HEK293 (cell line): ENCODE measurements around the gene SNAPC4.

Source experiments
- CTCF ChIA-PET: fragments of 350-600 bp; formaldehyde crosslinking; extraction: SDS; loops from one replicate; lab custom pipeline; 2021; ENCODE audit warnings: antibody characterized with exemption; lab: Yijun Ruan, JAX
- POLR2A ChIA-PET: fragments of 300-600 bp; formaldehyde crosslinking; extraction: SDS; loops from one replicate; lab custom pipeline; 2020; ENCODE audit warnings: antibody characterized with exemption, inconsistent platforms; lab: Yijun Ruan, JAX
- H3K27ac ChIP-seq: fragments of 200-500 bp; sonication (Bioruptor generic); 2 replicates; pipeline ENCODE4 v1.5.1; 2014; ENCODE audit warnings: low read depth, low read length, control low read depth, inconsistent platforms; ENCODE audit errors: extremely low read depth
- H3K36me3 ChIP-seq, 2 experiments: fragments of 200-500 bp in 1 of 2; sonication (Bioruptor generic) in 1 of 2; 1 replicate in 1 of 2; 2 replicates in 1 of 2; pipeline ENCODE4 v1.5.1; 2014 to 2017; ENCODE audit warnings: inconsistent platforms in 2 of 2, low read length in 2 of 2; ENCODE audit not compliant: control insufficient read depth in 2 of 2, insufficient read depth in 1 of 2
- H3K4me1 ChIP-seq: fragments of 200-500 bp; sonication (Bioruptor generic); 2 replicates; pipeline ENCODE4 v1.5.1; 2014; ENCODE audit warnings: mild to moderate bottlenecking, low read length, inconsistent platforms; ENCODE audit not compliant: control insufficient read depth, insufficient read depth
- H3K4me3 ChIP-seq: 2 replicates; pipeline ENCODE4 v1.5.1; 2011; ENCODE audit warnings: low read depth, mild to moderate bottlenecking, control low read depth, low read length, moderate library complexity
- H3K9me3 ChIP-seq: fragments of 200-500 bp; sonication (Bioruptor generic); 2 replicates; pipeline ENCODE4 v1.5.1; 2014; ENCODE audit warnings: low read depth, low read length, inconsistent platforms; ENCODE audit not compliant: control insufficient read depth, insufficient read depth
- HOXC10 ChIP-seq: sonication (generic); formaldehyde crosslinking; IDR thresholded peaks from 2 replicates; pipeline ENCODE4 v1.8.1; 2023; ENCODE audit warnings: mild to moderate bottlenecking, missing genetic modification reagents
- KLF16 ChIP-seq: fragments of 450-650 bp; formaldehyde crosslinking; IDR thresholded peaks from 2 replicates; pipeline ENCODE4 v1.5.1; 2017; ENCODE audit warnings: missing biosample characterization, missing genetic modification characterization
- MZF1 ChIP-seq: fragments of 450-650 bp; formaldehyde crosslinking; IDR thresholded peaks from 2 replicates; pipeline ENCODE4 v1.5.1; 2017; ENCODE audit warnings: missing biosample characterization, missing genetic modification characterization, borderline replicate concordance
- SCRT1 ChIP-seq: fragments of 450-650 bp; formaldehyde crosslinking; IDR thresholded peaks from 2 replicates; pipeline ENCODE4 v1.5.1; 2016; ENCODE audit warnings: missing biosample characterization, missing genetic modification characterization, borderline replicate concordance
- SP2 ChIP-seq: fragments of 450-650 bp; formaldehyde crosslinking; IDR thresholded peaks from 2 replicates; pipeline ENCODE4 v1.5.1; 2016; ENCODE audit warnings: missing biosample characterization, missing genetic modification characterization
- TCF7L2 ChIP-seq: IDR thresholded peaks from 2 replicates; pipeline ENCODE4 v1.6.1; 2011; ENCODE audit warnings: low read depth, mild to moderate bottlenecking, inconsistent platforms, low read length, moderate library complexity, borderline replicate concordance
- TSHZ1 ChIP-seq: fragments of 450-650 bp; formaldehyde crosslinking; IDR thresholded peaks from 2 replicates; pipeline ENCODE4 v1.5.1; 2016; ENCODE audit warnings: missing biosample characterization, missing genetic modification characterization, borderline replicate concordance
- YY2 ChIP-seq: fragments of 450-650 bp; formaldehyde crosslinking; IDR thresholded peaks from 2 replicates; pipeline ENCODE4 v1.5.1; 2016; ENCODE audit warnings: missing biosample characterization, missing genetic modification characterization
- ZBTB26 ChIP-seq: fragments of 450-650 bp; formaldehyde crosslinking; optimal IDR thresholded peaks from 2 replicates; pipeline ENCODE3; 2016; ENCODE audit warnings: missing biosample characterization, mild to moderate bottlenecking, missing genetic modification characterization
- ZEB2 ChIP-seq: fragments of 450-650 bp; formaldehyde crosslinking; IDR thresholded peaks from 2 replicates; pipeline ENCODE4 v1.5.1; 2016; ENCODE audit warnings: missing biosample characterization, missing genetic modification characterization
- ZFP41 ChIP-seq: fragments of 450-650 bp; formaldehyde crosslinking; IDR thresholded peaks from 2 replicates; pipeline ENCODE4 v1.5.1; 2016; ENCODE audit warnings: missing biosample characterization, missing genetic modification characterization, borderline replicate concordance
- ZIC2 ChIP-seq: fragments of 450-650 bp; formaldehyde crosslinking; IDR thresholded peaks from 2 replicates; pipeline ENCODE4 v1.5.1; 2016; ENCODE audit warnings: missing biosample characterization, missing genetic modification characterization
- ZNF10 ChIP-seq: fragments of 450-650 bp; formaldehyde crosslinking; IDR thresholded peaks from 2 replicates; pipeline ENCODE4 v1.5.1; 2017; ENCODE audit warnings: missing biosample characterization, missing genetic modification characterization
- ZNF274 ChIP-seq, 2 experiments: fragments of 200-500 bp in 1 of 2; fragments of 450-650 bp in 1 of 2; sonication (Bioruptor generic) in 1 of 2; formaldehyde crosslinking in 1 of 2; IDR thresholded peaks; 2 replicates each; pipeline versions ENCODE4 v1.5.1 to v1.6.1; 2014 to 2016; ENCODE audit warnings: borderline replicate concordance in 1 of 2, inconsistent platforms in 1 of 2, low read length in 1 of 2, missing biosample characterization in 1 of 2, missing genetic modification characterization in 1 of 2
- ZNF76 ChIP-seq: fragments of 450-650 bp; formaldehyde crosslinking; IDR thresholded peaks from 2 replicates; pipeline ENCODE4; 2016; ENCODE audit warnings: low read depth, missing biosample characterization, missing genetic modification characterization, borderline replicate concordance
- ZNF792 ChIP-seq: fragments of 450-650 bp; formaldehyde crosslinking; IDR thresholded peaks from 2 replicates; pipeline ENCODE4 v1.5.1; 2016; ENCODE audit warnings: missing biosample characterization, missing genetic modification characterization
- ZSCAN23 ChIP-seq: fragments of 450-650 bp; formaldehyde crosslinking; IDR thresholded peaks from 2 replicates; pipeline ENCODE4 v1.5.1; 2016; ENCODE audit warnings: missing biosample characterization, missing genetic modification characterization
- ZSCAN4 ChIP-seq: fragments of 450-650 bp; formaldehyde crosslinking; IDR thresholded peaks from 2 replicates; pipeline ENCODE4 v1.5.1; 2017; ENCODE audit warnings: missing biosample characterization, missing genetic modification characterization

The SNAPC4 gene

DNA sequence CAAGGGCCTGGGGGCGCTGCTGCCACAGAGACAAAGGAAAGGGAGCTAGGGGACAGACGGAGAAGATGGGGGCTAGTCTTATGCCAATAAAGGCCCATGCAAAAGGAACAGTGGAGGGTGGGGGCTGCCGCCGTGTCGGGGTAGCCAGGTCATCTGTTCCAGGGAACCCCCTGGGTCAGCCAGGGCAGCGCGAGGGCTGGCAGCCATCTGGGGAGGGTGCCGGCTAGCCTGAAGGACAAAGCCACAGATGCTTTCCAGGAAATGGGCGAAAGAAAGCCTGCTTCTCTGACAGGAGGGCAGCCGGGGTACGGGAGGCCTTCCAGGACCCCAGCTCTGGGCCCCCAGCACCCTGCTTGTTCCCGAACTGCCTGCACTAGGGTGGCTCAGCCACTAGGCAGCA is 24.9 kb downstream of the SNAPC4 start:
- Histone ChIP-seq H3K9me3 (no peaks in the 10 kb centered on the region), H3K4me3 (no peak overlapping the region), H3K4me1 (no peaks in the 10 kb centered on the region), H3K36me3 (peaks cover 0 to 56% of the 10 kb centered on the region in 2 experiments; a peak in 1 of 3 replicates), H3K27ac (no peak overlapping the region)
- POLR2A ChIA-PET = interaction anchor here (1.3 to 2.1 kb wide), 3 partner anchors 9 to 12 kb away, joined by 4 to 10 read pairs (median 7); partner anchors contain the start of gene DNLZ
- TF ChIP-seq HOXC10 (CRISPR knock-in tag) = no peak
- TF ChIP-seq ZEB2 (tag by site-specific recombination) = no peak
- no peak for TF ChIP-seq ZSCAN23 (tag by site-specific recombination)
- TF ChIP-seq SCRT1 = no peak
- TF ChIP-seq ZNF10 = no peak
- TF ChIP-seq ZFP41 (tag by site-specific recombination) = no peak
- CTCF ChIA-PET = interaction anchor here (1.4 kb wide), 1 partner anchor 12 kb away, joined by 16 read pairs; the partner anchor contains the start of gene DNLZ

DNA sequence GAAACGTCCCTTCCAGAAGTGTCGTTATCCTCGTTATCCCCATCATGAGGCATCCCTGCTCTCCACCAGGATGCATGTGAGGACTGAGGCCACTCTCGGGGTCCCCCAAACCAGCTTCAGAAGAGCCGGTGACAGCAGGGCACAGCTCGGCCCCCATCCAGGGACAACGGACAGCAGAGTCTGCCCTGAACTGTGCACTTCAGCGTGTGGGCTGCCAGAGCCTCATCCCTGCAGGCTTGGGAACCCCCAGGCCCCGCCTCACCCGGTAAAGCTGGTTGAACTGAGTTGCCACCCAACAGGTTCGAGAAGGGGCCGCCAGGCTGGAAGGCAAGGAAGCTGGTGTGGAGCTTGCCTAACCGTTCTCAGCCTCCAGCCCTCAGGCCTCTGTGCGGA is 25.8 kb downstream of the SNAPC4 start:
- no peak overlapping the region for H3K4me3 ChIP-seq
- no peak overlapping the region for H3K27ac ChIP-seq
- H3K4me1 ChIP-seq = no peaks in the 10 kb centered on the region
- peaks cover 0 to 47% of the 10 kb centered on the region in 2 experiments; a peak in 1 of 3 replicates for H3K36me3 ChIP-seq
- H3K9me3 ChIP-seq = no peaks in the 10 kb centered on the region
- no peak for TF ChIP-seq ZNF274 (IDR thresholded peaks at IDR 0.05; ENCODE audit: low read length)
- TF ChIP-seq ZNF274 (tag by site-specific recombination; IDR thresholded peaks at IDR 0.05; ENCODE audit: borderline replicate concordance) = no peak
- no peak for TF ChIP-seq ZIC2 (tag by site-specific recombination)
- TF ChIP-seq ZSCAN4 (tag by site-specific recombination) = no peak
- no peak for TF ChIP-seq ZNF76 (tag by site-specific recombination)
- TF ChIP-seq MZF1 (tag by site-specific recombination) = no peak
- TF ChIP-seq YY2 = no peak
- ChIA-PET CTCF (interaction anchor here (2.0 kb wide), 1 partner anchor 11 kb away, joined by 10 read pairs; no protein-coding TSS in a partner anchor), POLR2A (interaction anchor here (0.6 to 2.1 kb wide), 4 partner anchors 8 to 160 kb away, joined by 3 to 10 read pairs (median 6); partner anchors contain the start of gene DNLZ)

- no peak within 1 kb of the TSS for H3K4me3 ChIP-seq
- H3K27ac ChIP-seq = no peak within 1 kb of the TSS
- CTCF ChIA-PET = interaction anchor here (0.6 to 2.0 kb wide), 3 partner anchors 12 to 60 kb away, joined by 3 to 10 read pairs (median 5); no protein-coding TSS in a partner anchor
- no peaks in the 10 kb centered on the region for H3K9me3 ChIP-seq
- POLR2A ChIA-PET = interaction anchor here (0.6 to 2.7 kb wide), 5 partner anchors 10 to 161 kb away, joined by 3 to 20 read pairs (median 4); partner anchors contain the start of gene DNLZ
- TF ChIP-seq TCF7L2 (no peak), ZBTB26 (tag by site-specific recombination) (peak; percentile 2), TSHZ1 (tag by site-specific recombination) (no peak), KLF16 (tag by site-specific recombination) (no peak), ZNF792 (tag by site-specific recombination) (no peak), SP2 (tag by site-specific recombination) (peak; percentile 30)
- H3K36me3 ChIP-seq = peaks cover 0 to 41% of the 10 kb centered on the region in 2 experiments; a peak in 1 of 3 replicates
- H3K4me1 ChIP-seq = no peaks in the 10 kb centered on the region
Observed at GRCh38 chr9:136373300-136374182, 26.4 kb downstream of the SNAPC4 start, which contains the start of gene CARD9. Gene CARD9, minus strand, starts transcription at chr9:136373669. Its CDS starts 1,591 bp downstream, at chr9:136372078.
